Panc1 (cell line): ENCODE measurements around the gene FBP2.

ENCODE experiments used
- POLR2AphosphoS5 ChIP-seq: IDR thresholded peaks from 2 replicates; pipeline ENCODE4 v1.6.1; 2012; ENCODE audit warnings: mild to moderate bottlenecking, low read depth, low read length, moderate library complexity
- TCF7L2 ChIP-seq: IDR thresholded peaks from 2 replicates; pipeline ENCODE4 v1.6.1; 2011; ENCODE audit warnings: mild to moderate bottlenecking, low read depth, low read length, inconsistent platforms
- TF ChIP-seq, protein P1 (sequence below), 2 experiments: IDR thresholded peaks; 2 replicates each; pipeline ENCODE4 v1.6.1; 2011 to 2012; ENCODE audit warnings: low read depth in 2 of 2, control low read depth in 1 of 2, low read length in 1 of 2, mild to moderate bottlenecking in 1 of 2, moderate library complexity in 1 of 2; ENCODE audit not compliant: insufficient read depth in 1 of 2
- TF ChIP-seq, protein P2 (sequence below): fragments of 450-650 bp; IDR thresholded peaks from 2 replicates; pipeline ENCODE4 v1.5.1; 2017; ENCODE audit warnings: mild to moderate bottlenecking

DNA sequence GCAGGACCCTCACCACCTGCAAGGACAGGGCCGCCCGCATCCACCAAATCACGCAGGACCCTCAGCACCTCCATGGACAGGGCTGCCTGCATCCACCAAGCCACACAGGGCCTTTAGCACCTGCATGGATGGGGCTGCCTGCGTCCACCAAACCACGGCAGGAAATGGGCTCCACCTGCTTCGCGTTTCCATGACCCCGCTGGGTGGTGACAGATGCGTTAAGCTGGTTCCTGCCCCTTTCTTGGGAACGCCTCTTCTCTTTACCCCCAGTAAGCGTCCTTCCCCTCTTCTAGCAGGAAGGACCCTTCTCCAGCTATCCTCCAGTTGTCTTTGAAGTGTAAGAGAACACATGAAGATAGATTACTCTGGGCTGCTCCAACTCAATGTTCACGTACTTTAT lies 32.2 kb upstream of the FBP2 start:
- TF ChIP-seq, protein P1, sequence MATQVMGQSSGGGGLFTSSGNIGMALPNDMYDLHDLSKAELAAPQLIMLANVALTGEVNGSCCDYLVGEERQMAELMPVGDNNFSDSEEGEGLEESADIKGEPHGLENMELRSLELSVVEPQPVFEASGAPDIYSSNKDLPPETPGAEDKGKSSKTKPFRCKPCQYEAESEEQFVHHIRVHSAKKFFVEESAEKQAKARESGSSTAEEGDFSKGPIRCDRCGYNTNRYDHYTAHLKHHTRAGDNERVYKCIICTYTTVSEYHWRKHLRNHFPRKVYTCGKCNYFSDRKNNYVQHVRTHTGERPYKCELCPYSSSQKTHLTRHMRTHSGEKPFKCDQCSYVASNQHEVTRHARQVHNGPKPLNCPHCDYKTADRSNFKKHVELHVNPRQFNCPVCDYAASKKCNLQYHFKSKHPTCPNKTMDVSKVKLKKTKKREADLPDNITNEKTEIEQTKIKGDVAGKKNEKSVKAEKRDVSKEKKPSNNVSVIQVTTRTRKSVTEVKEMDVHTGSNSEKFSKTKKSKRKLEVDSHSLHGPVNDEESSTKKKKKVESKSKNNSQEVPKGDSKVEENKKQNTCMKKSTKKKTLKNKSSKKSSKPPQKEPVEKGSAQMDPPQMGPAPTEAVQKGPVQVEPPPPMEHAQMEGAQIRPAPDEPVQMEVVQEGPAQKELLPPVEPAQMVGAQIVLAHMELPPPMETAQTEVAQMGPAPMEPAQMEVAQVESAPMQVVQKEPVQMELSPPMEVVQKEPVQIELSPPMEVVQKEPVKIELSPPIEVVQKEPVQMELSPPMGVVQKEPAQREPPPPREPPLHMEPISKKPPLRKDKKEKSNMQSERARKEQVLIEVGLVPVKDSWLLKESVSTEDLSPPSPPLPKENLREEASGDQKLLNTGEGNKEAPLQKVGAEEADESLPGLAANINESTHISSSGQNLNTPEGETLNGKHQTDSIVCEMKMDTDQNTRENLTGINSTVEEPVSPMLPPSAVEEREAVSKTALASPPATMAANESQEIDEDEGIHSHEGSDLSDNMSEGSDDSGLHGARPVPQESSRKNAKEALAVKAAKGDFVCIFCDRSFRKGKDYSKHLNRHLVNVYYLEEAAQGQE (IDR thresholded peaks at IDR 0.05; ENCODE audit: insufficient read depth in 1 of 2, low read depth in 2 of 2, low read length in 1 of 2) = no peak
- TF ChIP-seq, protein P2, sequence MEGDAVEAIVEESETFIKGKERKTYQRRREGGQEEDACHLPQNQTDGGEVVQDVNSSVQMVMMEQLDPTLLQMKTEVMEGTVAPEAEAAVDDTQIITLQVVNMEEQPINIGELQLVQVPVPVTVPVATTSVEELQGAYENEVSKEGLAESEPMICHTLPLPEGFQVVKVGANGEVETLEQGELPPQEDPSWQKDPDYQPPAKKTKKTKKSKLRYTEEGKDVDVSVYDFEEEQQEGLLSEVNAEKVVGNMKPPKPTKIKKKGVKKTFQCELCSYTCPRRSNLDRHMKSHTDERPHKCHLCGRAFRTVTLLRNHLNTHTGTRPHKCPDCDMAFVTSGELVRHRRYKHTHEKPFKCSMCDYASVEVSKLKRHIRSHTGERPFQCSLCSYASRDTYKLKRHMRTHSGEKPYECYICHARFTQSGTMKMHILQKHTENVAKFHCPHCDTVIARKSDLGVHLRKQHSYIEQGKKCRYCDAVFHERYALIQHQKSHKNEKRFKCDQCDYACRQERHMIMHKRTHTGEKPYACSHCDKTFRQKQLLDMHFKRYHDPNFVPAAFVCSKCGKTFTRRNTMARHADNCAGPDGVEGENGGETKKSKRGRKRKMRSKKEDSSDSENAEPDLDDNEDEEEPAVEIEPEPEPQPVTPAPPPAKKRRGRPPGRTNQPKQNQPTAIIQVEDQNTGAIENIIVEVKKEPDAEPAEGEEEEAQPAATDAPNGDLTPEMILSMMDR = no peak
- TF ChIP-seq POLR2AphosphoS5 (no peak), TCF7L2 (no peak)
